ENCODE results near the gene SYTL1. TPM values are rescaled to one million over a fixed set of nuclear protein-coding genes. Genes with fewer than 3 reads are reported as not detected.

Gene SYTL1
- total RNA-seq, 2 experiments from 2014 or later = 81.7 to 117 TPM

DNA sequence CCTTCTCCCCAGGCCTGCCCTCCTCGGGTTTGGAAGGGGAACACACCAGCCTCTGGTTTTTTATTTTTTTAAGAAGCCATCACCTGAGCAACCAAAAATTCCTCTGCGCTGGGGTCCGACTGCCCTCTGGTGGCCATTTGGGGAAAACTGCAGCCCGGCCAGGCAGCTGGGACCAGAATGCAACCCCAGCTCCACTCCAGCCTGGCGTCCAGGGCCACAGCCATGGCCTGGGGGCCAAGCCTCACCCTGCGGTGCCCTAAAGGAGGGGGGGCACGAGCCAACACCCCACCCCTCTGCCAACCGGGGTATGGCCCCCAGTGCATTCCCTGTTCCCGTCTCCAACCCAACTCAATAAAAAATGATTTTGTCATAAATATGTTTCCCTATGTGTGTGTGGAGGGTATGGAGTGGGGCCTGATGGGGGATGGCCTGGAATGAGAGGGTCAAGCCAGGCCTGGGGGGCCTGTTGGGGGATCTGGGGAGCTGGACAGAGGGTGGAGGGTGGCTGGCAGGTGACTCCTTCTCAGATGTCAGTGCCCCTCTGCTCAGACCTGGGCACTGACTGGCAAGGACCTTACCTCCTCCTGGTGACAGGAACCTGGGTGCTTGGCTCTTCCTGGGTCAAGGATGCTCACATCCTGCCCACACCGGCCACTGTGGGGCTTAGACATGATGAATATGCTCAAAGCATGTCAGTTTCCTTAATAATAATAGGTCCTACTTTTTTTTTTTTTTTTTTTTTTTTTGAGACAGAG is 53.8 kb downstream of the SYTL1 start:
- intact Hi-C loops (cut with micrococcal nuclease; ENCODE audit: unreplicated experiment) = loop anchor here (1.0 kb wide), 3 partner anchors 38 to 211 kb away; no protein-coding TSS in a partner anchor
- POLR2A ChIA-PET = interaction anchor here (0.6 to 0.7 kb wide), 2 partner anchors 32 to 235 kb away, joined by 3 to 4 read pairs; no protein-coding TSS in a partner anchor

DNA sequence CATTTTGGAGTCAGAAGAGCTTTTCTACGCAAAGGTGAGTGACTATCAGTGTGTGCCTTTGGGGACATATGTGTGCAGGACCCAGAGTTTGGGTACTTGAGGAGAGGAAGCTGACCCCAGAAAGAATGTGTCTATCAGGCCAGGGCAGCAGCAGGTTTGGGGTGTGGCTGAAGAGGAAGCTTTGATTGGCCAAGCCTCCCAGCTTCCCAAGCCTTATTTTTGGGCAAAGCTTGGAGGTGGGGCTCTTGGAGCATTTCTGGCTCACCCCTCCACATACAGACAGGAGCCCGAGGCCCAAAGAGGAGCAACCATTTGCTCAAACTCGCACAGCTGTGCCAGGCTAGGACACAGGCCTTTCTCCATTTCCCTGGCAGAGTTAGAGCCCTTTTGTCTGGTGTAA is 55.3 kb downstream of the SYTL1 start:
- Histone ChIP-seq H3K27ac (ENCODE audit: low read depth, low read length, poor library complexity, severe bottlenecking) (no peak overlapping the region), H3K9me2 (ENCODE audit: insufficient read depth, low read length) (no peaks in the 10 kb centered on the region), H3K9me3 (ENCODE audit: low read length) (no peaks in the 10 kb centered on the region), H3K4me3 (ENCODE audit: low read depth, low read length, poor library complexity, severe bottlenecking) (no peak overlapping the region), H4K20me1 (ENCODE audit: insufficient read depth, low read length) (no peaks in the 10 kb centered on the region), H2AFZ (ENCODE audit: low read length) (no peak overlapping the region), H3K4me2 (ENCODE audit: low read length) (no peak overlapping the region), H3K36me3 (ENCODE audit: insufficient read depth, low read length) (no peaks in the 10 kb centered on the region), H3K4me1 (ENCODE audit: insufficient read depth, low read length, poor library complexity, severe bottlenecking) (peaks cover 7% of the 10 kb centered on the region), H3K79me2 (ENCODE audit: insufficient read depth, low read depth, low read length) (no peaks in the 10 kb centered on the region)
- BruUV-seq (replicated peaks) = no TSS peak
- ChIA-PET CTCF (ENCODE audit: unreplicated experiment) (no interaction called here), POLR2A (no interaction called here)
- intact Hi-C loops (cut with micrococcal nuclease; ENCODE audit: unreplicated experiment) = no loop called here
- TF ChIP-seq, protein P1, sequence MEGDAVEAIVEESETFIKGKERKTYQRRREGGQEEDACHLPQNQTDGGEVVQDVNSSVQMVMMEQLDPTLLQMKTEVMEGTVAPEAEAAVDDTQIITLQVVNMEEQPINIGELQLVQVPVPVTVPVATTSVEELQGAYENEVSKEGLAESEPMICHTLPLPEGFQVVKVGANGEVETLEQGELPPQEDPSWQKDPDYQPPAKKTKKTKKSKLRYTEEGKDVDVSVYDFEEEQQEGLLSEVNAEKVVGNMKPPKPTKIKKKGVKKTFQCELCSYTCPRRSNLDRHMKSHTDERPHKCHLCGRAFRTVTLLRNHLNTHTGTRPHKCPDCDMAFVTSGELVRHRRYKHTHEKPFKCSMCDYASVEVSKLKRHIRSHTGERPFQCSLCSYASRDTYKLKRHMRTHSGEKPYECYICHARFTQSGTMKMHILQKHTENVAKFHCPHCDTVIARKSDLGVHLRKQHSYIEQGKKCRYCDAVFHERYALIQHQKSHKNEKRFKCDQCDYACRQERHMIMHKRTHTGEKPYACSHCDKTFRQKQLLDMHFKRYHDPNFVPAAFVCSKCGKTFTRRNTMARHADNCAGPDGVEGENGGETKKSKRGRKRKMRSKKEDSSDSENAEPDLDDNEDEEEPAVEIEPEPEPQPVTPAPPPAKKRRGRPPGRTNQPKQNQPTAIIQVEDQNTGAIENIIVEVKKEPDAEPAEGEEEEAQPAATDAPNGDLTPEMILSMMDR (conservative IDR thresholded peaks at IDR 0.05; ENCODE audit: low read length) = no peak
- no peak for TF ChIP-seq EZH2phosphoT487 (IDR thresholded peaks at IDR 0.05; ENCODE audit: borderline replicate concordance, low read depth, low read length)
- DNase-seq (ENCODE audit: low spot score) = no peak

More for the DNA sequence above, 53.8 kb downstream of the SYTL1 start:
- no TSS peak for BruUV-seq (replicated peaks)
- CTCF ChIA-PET (ENCODE audit: unreplicated experiment) = no interaction called here
- H3K27ac ChIP-seq (ENCODE audit: low read depth, low read length, poor library complexity, severe bottlenecking) = no peak overlapping the region
- DNase-seq (ENCODE audit: low spot score) = peak; percentile 89
- no peaks in the 10 kb centered on the region for H3K79me2 ChIP-seq (ENCODE audit: insufficient read depth, low read depth, low read length)
- H3K4me2 ChIP-seq (ENCODE audit: low read length) = no peak overlapping the region
- H2AFZ ChIP-seq (ENCODE audit: low read length) = 0 out of 2 replicates have a peak overlapping the region, but pooled peaks have one; percentile 8
- no peaks in the 10 kb centered on the region for H3K36me3 ChIP-seq (ENCODE audit: insufficient read depth, low read length)
- no peak overlapping the region for H3K4me3 ChIP-seq (ENCODE audit: low read depth, low read length, poor library complexity, severe bottlenecking)
- no peaks in the 10 kb centered on the region for H3K9me3 ChIP-seq (ENCODE audit: low read length)
- H3K4me1 ChIP-seq (ENCODE audit: insufficient read depth, low read length, poor library complexity, severe bottlenecking) = peaks cover 13% of the 10 kb centered on the region
- TF ChIP-seq, protein P1 (conservative IDR thresholded peaks at IDR 0.05; ENCODE audit: low read length) = peak; percentile 99
- no peak for TF ChIP-seq EZH2phosphoT487 (IDR thresholded peaks at IDR 0.05; ENCODE audit: borderline replicate concordance, low read depth, low read length)
- H4K20me1 ChIP-seq (ENCODE audit: insufficient read depth, low read length) = no peaks in the 10 kb centered on the region
- H3K9me2 ChIP-seq (ENCODE audit: insufficient read depth, low read length) = no peaks in the 10 kb centered on the region

DNA sequence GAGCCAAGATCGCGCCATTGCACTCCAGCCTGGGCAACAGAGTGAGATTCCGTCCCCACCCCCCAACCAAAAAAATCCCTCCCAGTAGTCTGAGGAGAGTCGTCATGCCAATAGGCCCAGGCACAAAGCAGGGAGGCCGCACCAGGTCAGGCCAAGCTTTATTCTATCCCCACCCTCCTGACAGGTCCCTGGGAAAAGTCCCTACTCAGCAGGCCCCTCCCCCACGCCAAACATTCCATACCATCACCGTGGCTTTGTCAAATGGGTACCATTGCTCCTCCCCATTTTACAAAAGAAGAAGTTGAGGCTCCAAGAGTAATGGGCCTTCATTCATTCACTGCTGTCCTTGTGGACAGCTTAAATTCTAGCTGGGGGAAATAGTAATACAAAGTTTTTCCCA is 55.9 kb downstream of the SYTL1 start:
- BruUV-seq (replicated peaks) = no TSS peak
- no peaks in the 10 kb centered on the region for H3K9me3 ChIP-seq (ENCODE audit: low read length)
- H3K4me1 ChIP-seq (ENCODE audit: insufficient read depth, low read length, poor library complexity, severe bottlenecking) = peaks cover 13% of the 10 kb centered on the region
- ChIA-PET POLR2A (no interaction called here), CTCF (ENCODE audit: unreplicated experiment) (no interaction called here)
- H3K79me2 ChIP-seq (ENCODE audit: insufficient read depth, low read depth, low read length) = no peaks in the 10 kb centered on the region
- H3K4me3 ChIP-seq (ENCODE audit: low read depth, low read length, poor library complexity, severe bottlenecking) = no peak overlapping the region
- no peak for DNase-seq (ENCODE audit: low spot score)
- H3K36me3 ChIP-seq (ENCODE audit: insufficient read depth, low read length) = no peaks in the 10 kb centered on the region
- no peak overlapping the region for H3K4me2 ChIP-seq (ENCODE audit: low read length)
- H4K20me1 ChIP-seq (ENCODE audit: insufficient read depth, low read length) = no peaks in the 10 kb centered on the region
- intact Hi-C loops (cut with micrococcal nuclease; ENCODE audit: unreplicated experiment) = no loop called here
- H3K27ac ChIP-seq (ENCODE audit: low read depth, low read length, poor library complexity, severe bottlenecking) = no peak overlapping the region
- H3K9me2 ChIP-seq (ENCODE audit: insufficient read depth, low read length) = no peaks in the 10 kb centered on the region
- TF ChIP-seq EZH2phosphoT487 (IDR thresholded peaks at IDR 0.05; ENCODE audit: borderline replicate concordance, low read depth, low read length) = no peak
- TF ChIP-seq, protein P1 (conservative IDR thresholded peaks at IDR 0.05; ENCODE audit: low read length) = no peak
- no peak overlapping the region for H2AFZ ChIP-seq (ENCODE audit: low read length)

All from OCI-LY7 (cell line).